ENCODE data around the gene GYS2.

GYS2 gene

GRCh38 chr12:21529456-21529855 is 75.2 kb downstream of the GYS2 start:
- DNase-seq (ENCODE audit: low read depth): no peak
- H3K4me3 ChIP-seq (replicated peaks; ENCODE audit: low read depth, low read length): no peak overlapping the region
- TF ChIP-seq, protein P1, sequence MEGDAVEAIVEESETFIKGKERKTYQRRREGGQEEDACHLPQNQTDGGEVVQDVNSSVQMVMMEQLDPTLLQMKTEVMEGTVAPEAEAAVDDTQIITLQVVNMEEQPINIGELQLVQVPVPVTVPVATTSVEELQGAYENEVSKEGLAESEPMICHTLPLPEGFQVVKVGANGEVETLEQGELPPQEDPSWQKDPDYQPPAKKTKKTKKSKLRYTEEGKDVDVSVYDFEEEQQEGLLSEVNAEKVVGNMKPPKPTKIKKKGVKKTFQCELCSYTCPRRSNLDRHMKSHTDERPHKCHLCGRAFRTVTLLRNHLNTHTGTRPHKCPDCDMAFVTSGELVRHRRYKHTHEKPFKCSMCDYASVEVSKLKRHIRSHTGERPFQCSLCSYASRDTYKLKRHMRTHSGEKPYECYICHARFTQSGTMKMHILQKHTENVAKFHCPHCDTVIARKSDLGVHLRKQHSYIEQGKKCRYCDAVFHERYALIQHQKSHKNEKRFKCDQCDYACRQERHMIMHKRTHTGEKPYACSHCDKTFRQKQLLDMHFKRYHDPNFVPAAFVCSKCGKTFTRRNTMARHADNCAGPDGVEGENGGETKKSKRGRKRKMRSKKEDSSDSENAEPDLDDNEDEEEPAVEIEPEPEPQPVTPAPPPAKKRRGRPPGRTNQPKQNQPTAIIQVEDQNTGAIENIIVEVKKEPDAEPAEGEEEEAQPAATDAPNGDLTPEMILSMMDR (IDR thresholded peaks at IDR 0.05; ENCODE audit: low read length, missing control alignments): no peak

DNA sequence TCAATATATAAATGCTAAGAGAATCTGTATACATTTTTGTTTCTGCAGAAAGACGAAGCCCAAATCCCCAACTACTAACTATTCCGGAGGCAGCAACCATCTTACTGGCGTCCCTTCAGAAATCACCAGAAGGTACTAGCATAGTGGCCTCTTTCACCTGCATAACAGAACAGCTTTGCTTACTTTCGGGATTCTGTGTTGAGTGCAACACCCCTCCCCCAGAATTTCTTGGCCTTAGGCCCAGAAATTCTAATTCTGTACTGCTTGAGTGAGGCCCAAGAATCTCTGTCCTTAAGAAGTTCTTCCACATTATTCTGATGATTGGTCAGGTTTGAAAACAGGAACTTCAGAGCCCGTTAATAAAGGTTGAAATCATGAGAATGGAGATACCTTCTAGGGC is 75.7 kb downstream of the GYS2 start:
- no peak overlapping the region for H3K4me3 ChIP-seq (replicated peaks; ENCODE audit: low read depth, low read length)
- TF ChIP-seq, protein P1 (IDR thresholded peaks at IDR 0.05; ENCODE audit: low read length, missing control alignments): no peak
- DNase-seq (ENCODE audit: low read depth): peak; percentile 8

DNA sequence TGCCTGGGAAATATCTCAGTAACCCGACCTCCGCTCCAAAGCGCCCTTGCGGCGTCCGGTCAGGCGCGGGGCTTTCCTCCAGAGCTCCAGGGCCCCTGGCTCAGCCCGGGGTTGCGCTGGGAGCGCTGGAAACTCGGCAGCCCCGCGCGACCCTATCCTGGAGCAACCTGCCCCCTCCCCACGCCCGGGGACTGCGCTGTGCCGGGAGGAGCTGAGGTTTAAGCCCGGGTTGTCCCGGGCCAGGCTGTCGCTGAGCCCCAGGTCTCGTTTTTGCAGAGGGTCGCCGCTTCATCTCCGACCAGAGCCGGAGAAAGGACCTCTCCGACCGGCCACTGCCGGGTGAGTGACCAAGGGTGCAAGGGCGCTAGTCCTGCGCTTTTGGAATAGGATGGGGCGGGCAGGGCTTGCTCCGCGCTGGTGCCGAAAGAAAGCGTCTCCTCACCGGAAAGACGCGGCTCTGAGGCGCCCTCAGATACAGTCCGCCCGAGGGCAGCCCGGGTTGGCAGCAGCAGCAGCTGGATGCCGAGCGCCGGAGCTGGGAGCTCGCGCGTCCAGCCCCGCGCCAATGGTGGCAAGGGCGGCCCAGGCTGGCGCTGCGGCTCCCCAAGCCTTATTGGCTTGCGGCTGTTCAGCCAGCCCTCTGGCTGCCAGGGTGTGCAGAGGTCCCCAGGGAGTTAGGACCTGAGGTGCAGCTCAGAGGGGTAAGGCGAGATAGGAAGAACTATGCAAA is 77.0 kb downstream of the GYS2 start:
- peak overlapping the region; percentile 63 for H3K4me3 ChIP-seq (replicated peaks; ENCODE audit: low read depth, low read length)
- TF ChIP-seq, protein P1 (IDR thresholded peaks at IDR 0.05; ENCODE audit: low read length, missing control alignments): no peak
- peak; percentile 41 for DNase-seq (ENCODE audit: low read depth)

DNA sequence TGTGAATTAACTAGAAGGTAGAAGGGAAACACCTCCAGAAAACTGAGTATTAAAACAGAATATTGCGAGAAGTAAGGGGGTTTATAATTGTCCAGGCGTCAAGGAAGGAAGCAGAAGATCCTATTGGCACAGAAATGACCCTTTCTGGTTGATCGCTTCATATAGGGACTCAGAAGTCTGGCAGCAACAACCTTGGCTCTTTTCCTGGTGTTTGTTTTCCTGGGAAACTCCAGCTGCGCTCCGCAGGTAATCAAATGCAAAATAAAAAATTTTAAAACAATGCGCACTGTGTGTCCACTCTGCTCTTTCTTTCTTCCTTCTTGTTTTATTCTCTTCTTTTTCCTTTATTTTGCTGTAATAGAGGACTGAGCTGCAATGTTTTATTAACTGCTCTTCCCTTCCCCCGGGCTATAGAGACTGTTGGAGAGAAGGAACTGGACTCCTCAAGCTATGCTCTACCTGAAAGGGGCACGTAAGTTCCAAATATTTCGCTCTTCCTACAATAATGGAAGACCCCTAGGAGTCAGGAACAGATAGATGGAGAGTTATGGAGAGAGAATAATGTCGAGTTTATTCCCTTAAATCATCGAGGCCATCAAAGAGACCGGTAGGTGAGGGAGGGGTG is 77.8 kb downstream of the GYS2 start:
- TF ChIP-seq, protein P1 (IDR thresholded peaks at IDR 0.05; ENCODE audit: low read length, missing control alignments): no peak
- H3K4me3 ChIP-seq (replicated peaks; ENCODE audit: low read depth, low read length): peak overlapping the region; percentile 63
- DNase-seq (ENCODE audit: low read depth): no peak

DNA sequence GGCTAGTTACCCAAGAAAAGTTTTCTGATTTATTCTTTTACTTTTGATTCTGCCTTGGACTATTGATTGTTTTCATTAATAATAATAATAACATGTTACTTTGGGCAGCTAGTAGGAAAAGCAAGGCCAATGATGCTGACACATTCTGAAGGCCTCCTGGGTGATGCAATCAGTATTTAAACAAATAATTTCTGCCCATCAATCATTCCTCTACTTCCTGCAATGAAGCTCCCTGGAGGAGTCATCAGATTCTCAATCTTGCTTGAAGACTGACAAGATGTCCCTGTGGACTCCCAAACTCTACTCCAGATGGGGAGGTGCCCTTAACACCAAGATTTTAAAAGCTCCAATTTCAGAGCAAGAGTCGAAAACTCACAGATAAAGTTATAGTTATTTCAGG is 78.6 kb downstream of the GYS2 start, which contains the start of gene SPX:
SPX (plus strand) TSS at position 244 of the 400 bp plus-strand sequence. CDS start 177 bp downstream, outside the sequence.
- peak; percentile 26 for DNase-seq (ENCODE audit: low read depth)
- H3K4me3 ChIP-seq (replicated peaks; ENCODE audit: low read depth, low read length): peak within 1 kb of the TSS; percentile 63
- TF ChIP-seq, protein P1 (IDR thresholded peaks at IDR 0.05; ENCODE audit: low read length, missing control alignments): no peak

- TF ChIP-seq, protein P1 (IDR thresholded peaks at IDR 0.05; ENCODE audit: low read length, missing control alignments): no peak
- DNase-seq (ENCODE audit: low read depth): no peak
- H3K4me3 ChIP-seq (replicated peaks; ENCODE audit: low read depth, low read length): no peak overlapping the region
These were observed 81.5 kb downstream of the GYS2 start for GRCh38 chr12:21523148-21523547.
